ENCODE measurements around the gene ULK2. TPM values are rescaled to one million over a fixed set of nuclear protein-coding genes. Genes with fewer than 3 reads are reported as not detected.

The ULK2 gene
- total and polyA plus RNA-seq, 10 of the 15 experiments (the other 5 are each of a cell fraction or from before 2014, with no cell fraction given) = 0.29 to 5.3 (median 1.6) TPM

DNA sequence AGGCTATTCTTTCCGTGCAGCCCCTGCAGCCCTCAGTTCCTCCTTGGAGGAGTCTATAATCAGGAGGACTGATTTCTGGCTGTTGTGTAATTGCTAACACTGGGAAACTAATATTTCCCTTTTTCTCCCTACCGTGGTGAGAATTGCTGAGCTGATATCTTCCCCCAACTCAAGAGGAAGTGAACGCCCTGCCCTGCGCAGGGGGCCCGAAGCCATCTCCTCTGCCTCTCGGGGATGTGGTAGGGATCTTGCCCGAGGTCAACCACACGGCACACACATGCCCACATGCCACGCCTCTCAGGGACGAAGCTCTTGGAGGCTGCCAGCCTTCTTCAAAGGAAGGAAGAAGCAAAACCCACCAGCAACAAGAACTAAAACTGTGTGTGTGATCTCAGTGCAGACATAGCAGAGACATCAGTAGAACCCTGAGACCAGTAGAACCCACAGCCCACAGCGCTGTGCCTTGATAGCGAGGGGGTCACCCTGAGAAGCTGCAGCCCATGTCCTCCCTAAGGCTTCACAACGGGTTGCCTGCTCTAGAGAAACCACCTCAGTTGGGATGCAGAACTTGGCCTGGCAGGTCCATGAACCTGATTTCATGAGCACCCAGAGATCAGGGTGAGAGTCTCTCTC lies 8.9 kb upstream of the ULK2 start:
- RAD21 ChIA-PET (ENCODE audit: unreplicated experiment) = no interaction called here
- DNase-seq (ENCODE audit: low read depth, low spot score) (no peak), ATAC-seq (no peak), FAIRE-seq (no peak)
- in situ Hi-C loops (cut with MboI) (no loop called here), intact Hi-C loops (cut with micrococcal nuclease; ENCODE audit: unreplicated experiment) (no loop called here)
- Histone ChIP-seq H2AFZ (ENCODE audit: control insufficient read depth, low read depth, low read length) (no peak overlapping the region), H3K4me3 (no peak overlapping the region), H3K36me3 (ENCODE audit: control insufficient read depth in 2 of 2, insufficient read depth in 2 of 2, low read length in 1 of 2) (no peaks in the 10 kb centered on the region), H3K9me3 (replicated peaks; ENCODE audit: control insufficient read depth, insufficient read depth, low read length) (no peaks in the 10 kb centered on the region), H3K4me2 (ENCODE audit: control insufficient read depth, insufficient read depth) (no peak overlapping the region), H3K79me2 (ENCODE audit: control insufficient read depth, insufficient read depth, low read length) (no peaks in the 10 kb centered on the region), H3K27me3 (replicated peaks in 1 of 2; ENCODE audit: control insufficient read depth in 2 of 2, insufficient read depth in 2 of 2, low read length in 1 of 2) (peaks cover 1 to 3% of the 10 kb centered on the region in 2 experiments; a peak in 2 of 4 replicates), H4K20me1 (ENCODE audit: control insufficient read depth, insufficient read depth) (no peaks in the 10 kb centered on the region), H3K4me1 (ENCODE audit: control insufficient read depth, insufficient read depth, low read length) (no peaks in the 10 kb centered on the region), H3K9ac (ENCODE audit: control insufficient read depth, insufficient read depth, low read length) (no peak overlapping the region), H3K27ac (ENCODE audit: control insufficient read depth, insufficient read depth) (no peak overlapping the region)
- POLR2A ChIA-PET = no interaction called here
- TF ChIP-seq JUND (IDR thresholded peaks at IDR 0.05; ENCODE audit: low read depth, low read length) (no peak), EP300 (IDR thresholded peaks at IDR 0.05; ENCODE audit: borderline replicate concordance in 1 of 2, control insufficient read depth in 1 of 2, low read depth in 2 of 2, low read length in 2 of 2) (no peak), MEF2B (IDR thresholded peaks at IDR 0.05; ENCODE audit: partially characterized antibody, poor library complexity, severe bottlenecking) (no peak), EGR1 (IDR thresholded peaks at IDR 0.05; ENCODE audit: borderline replicate concordance in 1 of 2, low read depth in 2 of 2, low read length in 2 of 2) (no peak)
- TF ChIP-seq, protein P1, sequence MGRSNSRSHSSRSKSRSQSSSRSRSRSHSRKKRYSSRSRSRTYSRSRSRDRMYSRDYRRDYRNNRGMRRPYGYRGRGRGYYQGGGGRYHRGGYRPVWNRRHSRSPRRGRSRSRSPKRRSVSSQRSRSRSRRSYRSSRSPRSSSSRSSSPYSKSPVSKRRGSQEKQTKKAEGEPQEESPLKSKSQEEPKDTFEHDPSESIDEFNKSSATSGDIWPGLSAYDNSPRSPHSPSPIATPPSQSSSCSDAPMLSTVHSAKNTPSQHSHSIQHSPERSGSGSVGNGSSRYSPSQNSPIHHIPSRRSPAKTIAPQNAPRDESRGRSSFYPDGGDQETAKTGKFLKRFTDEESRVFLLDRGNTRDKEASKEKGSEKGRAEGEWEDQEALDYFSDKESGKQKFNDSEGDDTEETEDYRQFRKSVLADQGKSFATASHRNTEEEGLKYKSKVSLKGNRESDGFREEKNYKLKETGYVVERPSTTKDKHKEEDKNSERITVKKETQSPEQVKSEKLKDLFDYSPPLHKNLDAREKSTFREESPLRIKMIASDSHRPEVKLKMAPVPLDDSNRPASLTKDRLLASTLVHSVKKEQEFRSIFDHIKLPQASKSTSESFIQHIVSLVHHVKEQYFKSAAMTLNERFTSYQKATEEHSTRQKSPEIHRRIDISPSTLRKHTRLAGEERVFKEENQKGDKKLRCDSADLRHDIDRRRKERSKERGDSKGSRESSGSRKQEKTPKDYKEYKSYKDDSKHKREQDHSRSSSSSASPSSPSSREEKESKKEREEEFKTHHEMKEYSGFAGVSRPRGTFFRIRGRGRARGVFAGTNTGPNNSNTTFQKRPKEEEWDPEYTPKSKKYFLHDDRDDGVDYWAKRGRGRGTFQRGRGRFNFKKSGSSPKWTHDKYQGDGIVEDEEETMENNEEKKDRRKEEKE (IDR thresholded peaks at IDR 0.05) = no peak
- 9% methylated on average over 13 of the region's 13 CpGs for WGBS (ENCODE audit: insufficient coverage, insufficient replicate concordance, low lambda C conversion rate, missing lambda C conversion rate)
- SMC1A ChIA-PET (ENCODE audit: uncharacterized antibody, unreplicated experiment) = no interaction called here
- CTCF ChIA-PET = no interaction called here
- no TSS peak for BruUV-seq (replicated peaks)
